ENCODE measurements around the gene RBSN. TPM values are rescaled to one million over a fixed set of nuclear protein-coding genes. Genes with fewer than 3 reads are reported as not detected.

Gene RBSN
- total RNA-seq, 6 experiments from 2014 or later = 17.6 to 22.2 (median 19.3) TPM

DNA sequence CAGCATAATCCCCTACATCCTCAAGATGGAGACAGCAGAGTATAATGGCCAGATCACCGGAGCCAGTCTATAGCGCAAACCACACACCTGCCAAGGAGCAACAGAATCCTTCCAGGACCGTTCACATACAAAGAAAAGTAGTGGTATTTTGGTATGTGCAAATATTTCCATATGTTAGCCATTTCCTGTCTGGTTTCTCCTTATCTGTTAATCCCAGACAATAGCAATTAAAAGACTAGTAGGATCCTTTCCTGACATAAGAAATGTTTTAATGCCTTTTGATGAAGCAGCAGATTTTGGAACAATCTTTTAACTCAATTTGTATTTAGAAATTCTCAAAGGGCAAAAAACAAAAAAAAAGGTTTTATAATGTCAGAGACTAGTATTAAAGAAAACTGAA, 56.0 kb downstream of the RBSN start:
- DNase-seq = no peak
- Mint-ChIP-seq H3K27me3 (ENCODE audit: insufficient read depth) (peaks cover 2% of the 10 kb centered on the region), H3K4me3 (no peak overlapping the region; the same call in 1 of the 2 replicates), H3K4me1 (ENCODE audit: low read depth) (peaks cover 30% of the 10 kb centered on the region), H3K9me3 (no peaks in the 10 kb centered on the region), H3K36me3 (ENCODE audit: low read depth) (peaks cover 26% of the 10 kb centered on the region), H3K27ac (peak overlapping the region; percentile 27)
- TF ChIP-seq, protein P1, sequence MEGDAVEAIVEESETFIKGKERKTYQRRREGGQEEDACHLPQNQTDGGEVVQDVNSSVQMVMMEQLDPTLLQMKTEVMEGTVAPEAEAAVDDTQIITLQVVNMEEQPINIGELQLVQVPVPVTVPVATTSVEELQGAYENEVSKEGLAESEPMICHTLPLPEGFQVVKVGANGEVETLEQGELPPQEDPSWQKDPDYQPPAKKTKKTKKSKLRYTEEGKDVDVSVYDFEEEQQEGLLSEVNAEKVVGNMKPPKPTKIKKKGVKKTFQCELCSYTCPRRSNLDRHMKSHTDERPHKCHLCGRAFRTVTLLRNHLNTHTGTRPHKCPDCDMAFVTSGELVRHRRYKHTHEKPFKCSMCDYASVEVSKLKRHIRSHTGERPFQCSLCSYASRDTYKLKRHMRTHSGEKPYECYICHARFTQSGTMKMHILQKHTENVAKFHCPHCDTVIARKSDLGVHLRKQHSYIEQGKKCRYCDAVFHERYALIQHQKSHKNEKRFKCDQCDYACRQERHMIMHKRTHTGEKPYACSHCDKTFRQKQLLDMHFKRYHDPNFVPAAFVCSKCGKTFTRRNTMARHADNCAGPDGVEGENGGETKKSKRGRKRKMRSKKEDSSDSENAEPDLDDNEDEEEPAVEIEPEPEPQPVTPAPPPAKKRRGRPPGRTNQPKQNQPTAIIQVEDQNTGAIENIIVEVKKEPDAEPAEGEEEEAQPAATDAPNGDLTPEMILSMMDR (IDR thresholded peaks at IDR 0.05) = no peak

DNA sequence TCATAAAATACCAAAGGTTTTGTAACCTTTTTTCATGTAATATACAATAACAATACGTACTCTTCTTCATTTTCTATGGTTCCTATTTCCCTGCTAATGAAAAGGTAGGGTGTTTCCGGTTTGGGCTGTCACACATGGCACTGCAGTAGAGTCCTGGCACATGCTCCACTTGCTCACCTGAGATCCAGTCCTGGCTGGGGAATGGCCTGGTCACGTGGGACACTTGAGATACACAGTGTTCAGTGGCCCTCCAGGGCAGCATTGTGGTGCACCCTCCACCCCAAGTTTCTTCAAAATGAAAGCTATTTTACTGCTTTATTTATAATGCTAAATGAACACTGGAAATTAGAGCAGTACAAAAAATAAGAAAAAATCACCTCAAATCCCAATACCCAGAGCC, 57.0 kb downstream of the RBSN start:
- H3K27me3 Mint-ChIP-seq (ENCODE audit: insufficient read depth) = peaks cover 2% of the 10 kb centered on the region
- peaks cover 26% of the 10 kb centered on the region for H3K36me3 Mint-ChIP-seq (ENCODE audit: low read depth)
- peaks cover 30% of the 10 kb centered on the region for H3K4me1 Mint-ChIP-seq (ENCODE audit: low read depth)
- no peaks in the 10 kb centered on the region for H3K9me3 Mint-ChIP-seq
- no peak overlapping the region for H3K4me3 Mint-ChIP-seq
- no peak overlapping the region; the same call in 1 of the 2 replicates for H3K27ac Mint-ChIP-seq
- DNase-seq = no peak
- TF ChIP-seq, protein P1 (IDR thresholded peaks at IDR 0.05) = no peak

DNA sequence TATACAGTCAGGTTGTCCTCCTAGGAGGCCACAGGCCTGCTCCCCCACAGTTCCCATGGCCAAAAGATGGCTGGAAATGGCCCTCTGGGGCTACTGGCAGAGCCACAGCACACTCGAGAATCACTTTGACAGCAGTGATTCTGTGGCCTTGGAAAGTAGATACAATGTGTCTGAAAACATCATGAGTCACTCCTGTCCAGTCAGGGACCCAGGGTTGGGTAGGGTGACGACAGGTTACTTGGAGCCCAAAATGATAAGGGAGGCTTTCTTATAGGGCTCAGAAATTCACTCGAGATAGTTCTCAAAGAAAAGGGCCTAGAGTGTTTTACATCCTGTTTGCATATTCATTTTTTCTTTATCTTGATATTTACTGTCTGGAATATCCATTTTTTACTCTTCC, 58.1 kb downstream of the RBSN start:
- Mint-ChIP-seq H3K9me3 (no peaks in the 10 kb centered on the region), H3K4me1 (ENCODE audit: low read depth) (peaks cover 30% of the 10 kb centered on the region), H3K4me3 (no peak overlapping the region), H3K27ac (peak overlapping the region; percentile 20; the same call in 1 of the 2 replicates), H3K27me3 (ENCODE audit: insufficient read depth) (no peaks in the 10 kb centered on the region; the same call in 1 of the 2 replicates), H3K36me3 (ENCODE audit: low read depth) (peaks cover 26% of the 10 kb centered on the region)
- TF ChIP-seq, protein P1 (IDR thresholded peaks at IDR 0.05) = no peak
- no peak for DNase-seq

DNA sequence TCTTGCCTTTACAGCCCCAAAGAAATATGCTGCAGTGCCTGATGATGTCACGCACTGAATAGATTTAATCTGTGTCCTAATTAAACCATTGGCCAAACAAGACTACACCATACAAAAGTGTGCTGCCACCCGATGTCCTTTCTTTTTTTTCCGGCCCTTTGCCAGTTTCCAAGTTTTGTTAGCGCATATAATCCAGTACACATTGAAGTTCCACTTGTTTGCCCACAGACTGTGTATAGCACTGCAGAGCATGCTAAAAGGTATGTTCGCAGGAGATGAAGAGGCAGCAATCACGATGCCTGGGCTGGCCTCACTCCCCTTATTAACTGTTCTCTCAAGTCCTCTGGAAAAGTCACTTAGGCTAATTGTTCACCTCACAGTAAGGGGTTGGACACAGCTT, 60.6 kb downstream of the RBSN start:
- Mint-ChIP-seq H3K4me3 (no peak overlapping the region), H3K4me1 (ENCODE audit: low read depth) (peaks cover 26% of the 10 kb centered on the region), H3K36me3 (ENCODE audit: low read depth) (peaks cover 15% of the 10 kb centered on the region), H3K27me3 (ENCODE audit: insufficient read depth) (no peaks in the 10 kb centered on the region; the same call in 1 of the 2 replicates), H3K9me3 (no peaks in the 10 kb centered on the region), H3K27ac (no peak overlapping the region)
- TF ChIP-seq, protein P1 (IDR thresholded peaks at IDR 0.05) = no peak
- no peak for DNase-seq

DNA sequence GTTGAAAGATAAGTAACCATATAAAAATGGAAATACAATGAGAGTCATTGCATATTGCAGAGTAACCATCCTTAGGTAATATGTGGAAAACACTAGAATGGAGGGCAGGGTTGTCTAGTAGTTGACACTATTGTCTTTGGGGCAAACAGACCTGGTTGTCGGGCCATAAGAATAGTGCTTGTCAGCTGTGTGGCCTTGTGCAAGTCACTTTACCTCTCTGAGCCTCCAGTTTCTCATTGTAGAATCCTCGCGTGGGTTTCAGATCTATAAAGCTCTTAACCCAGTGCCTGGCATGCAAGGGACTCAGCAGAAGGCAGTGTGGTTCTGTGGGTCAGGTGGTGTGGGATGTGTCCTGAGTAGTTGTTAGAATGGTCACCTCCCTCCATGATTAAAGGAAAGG, 65.8 kb downstream of the RBSN start:
- Mint-ChIP-seq H3K4me3 (no peak overlapping the region), H3K36me3 (ENCODE audit: low read depth) (peaks cover 11% of the 10 kb centered on the region; the same call in 1 of the 2 replicates), H3K27me3 (ENCODE audit: insufficient read depth) (no peaks in the 10 kb centered on the region; the same call in 1 of the 2 replicates), H3K9me3 (no peaks in the 10 kb centered on the region), H3K27ac (no peak overlapping the region; the same call in 1 of the 2 replicates), H3K4me1 (ENCODE audit: low read depth) (no peaks in the 10 kb centered on the region)
- DNase-seq = no peak
- TF ChIP-seq, protein P1 (IDR thresholded peaks at IDR 0.05) = no peak

All from HFFc6 (cell line).